ENCODE results near the gene RSAD2.

GRCh38 chr2:6879011-6879410, 1.4 kb downstream of the RSAD2 start:
- TF ChIP-seq CTCF (IDR thresholded peaks at IDR 0.05; ENCODE audit: poor library complexity, severe bottlenecking) (no peak), POLR2AphosphoS5 (IDR thresholded peaks at IDR 0.05) (no peak), SMC3 (conservative IDR thresholded peaks at IDR 0.05; ENCODE audit: poor library complexity) (no peak), EZH2 (IDR thresholded peaks at IDR 0.05; ENCODE audit: borderline replicate concordance, insufficient read depth, low read length, poor library complexity, severe bottlenecking) (no peak), EP300 (conservative IDR thresholded peaks at IDR 0.05; ENCODE audit: poor library complexity, severe bottlenecking) (no peak), MXI1 (conservative IDR thresholded peaks at IDR 0.05; ENCODE audit: poor library complexity, severe bottlenecking) (no peak), TAF1 (IDR thresholded peaks at IDR 0.05; ENCODE audit: low read depth) (no peak)
- TF ChIP-seq, protein P1, sequence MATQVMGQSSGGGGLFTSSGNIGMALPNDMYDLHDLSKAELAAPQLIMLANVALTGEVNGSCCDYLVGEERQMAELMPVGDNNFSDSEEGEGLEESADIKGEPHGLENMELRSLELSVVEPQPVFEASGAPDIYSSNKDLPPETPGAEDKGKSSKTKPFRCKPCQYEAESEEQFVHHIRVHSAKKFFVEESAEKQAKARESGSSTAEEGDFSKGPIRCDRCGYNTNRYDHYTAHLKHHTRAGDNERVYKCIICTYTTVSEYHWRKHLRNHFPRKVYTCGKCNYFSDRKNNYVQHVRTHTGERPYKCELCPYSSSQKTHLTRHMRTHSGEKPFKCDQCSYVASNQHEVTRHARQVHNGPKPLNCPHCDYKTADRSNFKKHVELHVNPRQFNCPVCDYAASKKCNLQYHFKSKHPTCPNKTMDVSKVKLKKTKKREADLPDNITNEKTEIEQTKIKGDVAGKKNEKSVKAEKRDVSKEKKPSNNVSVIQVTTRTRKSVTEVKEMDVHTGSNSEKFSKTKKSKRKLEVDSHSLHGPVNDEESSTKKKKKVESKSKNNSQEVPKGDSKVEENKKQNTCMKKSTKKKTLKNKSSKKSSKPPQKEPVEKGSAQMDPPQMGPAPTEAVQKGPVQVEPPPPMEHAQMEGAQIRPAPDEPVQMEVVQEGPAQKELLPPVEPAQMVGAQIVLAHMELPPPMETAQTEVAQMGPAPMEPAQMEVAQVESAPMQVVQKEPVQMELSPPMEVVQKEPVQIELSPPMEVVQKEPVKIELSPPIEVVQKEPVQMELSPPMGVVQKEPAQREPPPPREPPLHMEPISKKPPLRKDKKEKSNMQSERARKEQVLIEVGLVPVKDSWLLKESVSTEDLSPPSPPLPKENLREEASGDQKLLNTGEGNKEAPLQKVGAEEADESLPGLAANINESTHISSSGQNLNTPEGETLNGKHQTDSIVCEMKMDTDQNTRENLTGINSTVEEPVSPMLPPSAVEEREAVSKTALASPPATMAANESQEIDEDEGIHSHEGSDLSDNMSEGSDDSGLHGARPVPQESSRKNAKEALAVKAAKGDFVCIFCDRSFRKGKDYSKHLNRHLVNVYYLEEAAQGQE (IDR thresholded peaks at IDR 0.05; ENCODE audit: borderline replicate concordance), result no peak

All from neural cell (in vitro differentiated cells).